AG10803 (cell line): ENCODE results near the gene ZFP69.

ENCODE experiments used
- DNase-seq: peaks from one replicate; pipeline ENCODE4 v3.0.0; 2010; ENCODE audit warnings: low read depth
- H3K4me3 ChIP-seq: 2 replicates; pipeline ENCODE4 v1.5.1; 2011; ENCODE audit warnings: mild to moderate bottlenecking, low read length, control low read depth
- TF ChIP-seq, protein P1 (sequence below): conservative IDR thresholded peaks from 2 replicates; pipeline ENCODE4 v1.5.1; 2011; ENCODE audit warnings: mild to moderate bottlenecking, low read length, control low read depth, inconsistent platforms

ZFP69 gene

DNA sequence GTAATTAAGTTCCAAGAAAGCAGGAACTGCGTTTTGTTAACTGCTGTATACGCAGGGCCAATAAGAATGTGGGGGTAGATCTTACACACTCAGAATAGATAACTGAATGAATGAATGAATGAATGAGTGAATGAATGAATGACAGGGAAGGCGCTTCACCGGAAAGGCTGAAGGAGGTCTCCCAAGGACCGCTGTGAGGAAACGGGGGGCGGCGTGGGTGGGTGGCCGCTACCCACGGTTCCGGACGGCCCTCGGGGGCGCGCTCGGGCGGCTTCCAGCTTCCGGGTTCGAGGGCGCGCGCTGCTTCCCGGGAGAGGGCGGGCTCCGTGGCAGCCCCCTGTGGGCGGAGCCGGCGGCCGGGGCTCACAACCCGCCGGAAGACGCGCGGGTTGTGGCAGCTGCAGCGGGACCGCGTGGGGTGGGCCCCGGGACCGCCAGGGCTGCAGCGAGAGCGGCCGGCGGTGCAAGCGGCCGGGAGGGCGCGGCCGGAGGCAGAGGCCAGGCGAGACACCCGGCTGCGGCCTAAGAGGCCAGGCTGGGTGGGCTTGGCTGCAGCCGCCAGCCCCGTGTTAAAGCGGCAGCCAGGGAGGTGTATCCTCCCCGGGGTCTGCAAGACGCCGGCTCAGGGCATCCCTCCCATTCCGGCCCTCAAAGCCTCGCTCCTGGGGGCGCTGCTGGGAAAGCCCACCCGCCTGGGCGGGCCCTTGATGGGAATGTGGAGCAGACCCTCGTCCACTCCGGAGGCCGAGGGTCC is at the start of gene ZFP69:
ZFP69 (plus strand) TSS at position 367 of the 754 bp plus-strand sequence. CDS start 2,072 bp downstream, outside the sequence.
- peak; percentile 58 for DNase-seq
- H3K4me3 ChIP-seq, result peak within 1 kb of the TSS; percentile 77
- TF ChIP-seq, protein P1, sequence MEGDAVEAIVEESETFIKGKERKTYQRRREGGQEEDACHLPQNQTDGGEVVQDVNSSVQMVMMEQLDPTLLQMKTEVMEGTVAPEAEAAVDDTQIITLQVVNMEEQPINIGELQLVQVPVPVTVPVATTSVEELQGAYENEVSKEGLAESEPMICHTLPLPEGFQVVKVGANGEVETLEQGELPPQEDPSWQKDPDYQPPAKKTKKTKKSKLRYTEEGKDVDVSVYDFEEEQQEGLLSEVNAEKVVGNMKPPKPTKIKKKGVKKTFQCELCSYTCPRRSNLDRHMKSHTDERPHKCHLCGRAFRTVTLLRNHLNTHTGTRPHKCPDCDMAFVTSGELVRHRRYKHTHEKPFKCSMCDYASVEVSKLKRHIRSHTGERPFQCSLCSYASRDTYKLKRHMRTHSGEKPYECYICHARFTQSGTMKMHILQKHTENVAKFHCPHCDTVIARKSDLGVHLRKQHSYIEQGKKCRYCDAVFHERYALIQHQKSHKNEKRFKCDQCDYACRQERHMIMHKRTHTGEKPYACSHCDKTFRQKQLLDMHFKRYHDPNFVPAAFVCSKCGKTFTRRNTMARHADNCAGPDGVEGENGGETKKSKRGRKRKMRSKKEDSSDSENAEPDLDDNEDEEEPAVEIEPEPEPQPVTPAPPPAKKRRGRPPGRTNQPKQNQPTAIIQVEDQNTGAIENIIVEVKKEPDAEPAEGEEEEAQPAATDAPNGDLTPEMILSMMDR, result no peak

GRCh38 chr1:40431385-40431784 is 45.7 kb upstream of the ZFP69 start:
- no peak overlapping the region for H3K4me3 ChIP-seq
- DNase-seq, result no peak
- TF ChIP-seq, protein P1, result no peak

GRCh38 chr1:40432644-40433390 is 44.3 kb upstream of the ZFP69 start:
- DNase-seq, result peak; percentile 60
- TF ChIP-seq, protein P1, result no peak

DNA sequence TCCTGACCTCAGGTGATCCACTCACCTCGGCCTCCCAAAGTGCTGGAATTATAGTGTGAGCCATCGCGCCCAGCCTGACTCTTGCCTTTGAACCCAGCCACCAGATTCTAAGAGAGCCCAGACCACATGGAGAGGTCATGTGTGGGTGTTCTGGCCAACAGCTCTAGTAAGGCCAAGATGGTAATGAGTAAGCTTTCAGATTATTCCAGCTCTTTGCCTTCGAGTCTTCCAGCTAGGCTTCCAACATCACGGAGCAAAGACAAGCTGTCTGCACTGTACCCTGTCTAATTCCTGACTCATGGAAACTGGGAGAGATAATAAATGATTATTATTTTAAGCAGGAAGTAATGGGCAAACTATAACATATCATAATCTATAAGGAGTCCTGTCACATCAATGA is 41.6 kb upstream of the ZFP69 start:
- H3K4me3 ChIP-seq, result no peak overlapping the region
- DNase-seq, result no peak
- TF ChIP-seq, protein P1, result no peak

More at GRCh38 chr1:40432644-40433390, 44.3 kb upstream of the ZFP69 start:
- H3K4me3 ChIP-seq, result no peak overlapping the region

- TF ChIP-seq, protein P1, result no peak
- DNase-seq, result no peak
These were observed 41.2 kb upstream of the ZFP69 start for GRCh38 chr1:40435876-40436275.

GRCh38 chr1:40438391-40439015 is 38.6 kb upstream of the ZFP69 start:
- DNase-seq, result peak; percentile 12
- H3K4me3 ChIP-seq, result no peak overlapping the region
- TF ChIP-seq, protein P1, result peak; percentile 66

More at GRCh38 chr1:40435876-40436275, 41.2 kb upstream of the ZFP69 start:
- H3K4me3 ChIP-seq, result no peak overlapping the region
